OCI-LY3 (cell line): ENCODE measurements around the gene PRKX.
A peak's percentile ranks its signal among the peaks of the same experiment; 100 is the strongest.
"Not testable (repeated sequence)": the region's sequence is repeated elsewhere in the genome, so short reads cannot be mapped to it uniquely, and the experiment has no call there.

Source experiments
- H2AFZ ChIP-seq: fragments of 200-600, 300-600 bp; shearing (Covaris generic); 2 replicates; pipeline ENCODE4 v1.6.0; 2014; ENCODE audit warnings: antibody characterized with exemption, low read depth, low read length
- H3K27ac ChIP-seq: fragments of 200-600, 300-600 bp; sonication (generic); 2 replicates; pipeline ENCODE4 v1.5.1; 2014; ENCODE audit warnings: mild to moderate bottlenecking, low read length, moderate library complexity, mixed read lengths
- H3K27me3 ChIP-seq: fragments of 200-600, 300-600 bp; sonication (generic); 2 replicates; pipeline ENCODE4 v1.6.1; 2014; ENCODE audit warnings: low read depth, low read length, mixed read lengths
- H3K36me3 ChIP-seq: fragments of 200-600, 300-600 bp; sonication (generic); replicated peaks from 2 replicates; pipeline ENCODE3; 2014; ENCODE audit warnings: low read depth, low read length, mixed read lengths
- H3K4me1 ChIP-seq: fragments of 300-600, 200-600 bp; sonication (generic); 2 replicates; pipeline ENCODE4 v1.6.1; 2014; ENCODE audit warnings: low read length, mixed read lengths
- H3K4me2 ChIP-seq: fragments of 200-600, 300-600 bp; sonication (generic); 2 replicates; pipeline ENCODE4 v1.6.1; 2014; ENCODE audit warnings: low read length, mixed read lengths
- H3K4me3 ChIP-seq: fragments of 300-600, 200-600 bp; sonication (generic); 2 replicates; pipeline ENCODE4 v1.5.1; 2014; ENCODE audit warnings: antibody characterized with exemption, mild to moderate bottlenecking, low read length, moderate library complexity
- H3K79me2 ChIP-seq: fragments of 300-600, 200-600 bp; shearing (Covaris generic); 2 replicates; pipeline ENCODE4 v1.6.1; 2014; ENCODE audit warnings: mild to moderate bottlenecking, low read length, mixed read lengths
- H3K9ac ChIP-seq: fragments of 300-600, 200-600 bp; shearing (Covaris generic); 2 replicates; pipeline ENCODE4 v1.6.0; 2014; ENCODE audit warnings: mild to moderate bottlenecking, low read length, moderate library complexity
- H3K9me3 ChIP-seq: fragments of 200-600, 300-600 bp; shearing (Covaris generic); 2 replicates; pipeline ENCODE4 v1.6.1; 2014; ENCODE audit warnings: low read length, mixed read lengths; ENCODE audit not compliant: insufficient read depth
- H4K20me1 ChIP-seq: fragments of 200-600, 300-600 bp; sonication (generic); 2 replicates; pipeline ENCODE4 v1.6.1; 2016; ENCODE audit warnings: low read length, mixed read lengths; ENCODE audit not compliant: insufficient read depth
- CTCF ChIP-seq: fragments of 200-600, 300-600 bp; sonication (generic); IDR thresholded peaks from 2 replicates; pipeline ENCODE4 v1.5.1; 2014; ENCODE audit warnings: antibody characterized with exemption, low read length, low read depth
- EZH2phosphoT487 ChIP-seq: fragments of 200-600 bp; shearing (Covaris generic); IDR thresholded peaks from 2 replicates; pipeline ENCODE4 v1.6.1; 2018; ENCODE audit warnings: antibody characterized with exemption, mixed run types, low read depth

PRKX gene

GRCh38 chrX:3701445-3701928, 12.0 kb downstream of the PRKX start:
- H3K9ac ChIP-seq, H3K4me2 ChIP-seq, H4K20me1 ChIP-seq, H3K36me3 ChIP-seq, H3K27ac ChIP-seq, H2AFZ ChIP-seq, H3K9me3 ChIP-seq, H3K27me3 ChIP-seq, H3K4me3 ChIP-seq: not testable (repeated sequence)
- peaks cover 11% of the 10 kb centered on the region for H3K4me1 ChIP-seq
- peaks cover 47% of the 10 kb centered on the region for H3K79me2 ChIP-seq

GRCh38 chrX:3699821-3700381, 13.5 kb downstream of the PRKX start:
- Histone ChIP-seq H3K4me1 (peaks cover 11% of the 10 kb centered on the region), H3K36me3 (no peaks in the 10 kb centered on the region), H3K4me3 (peak overlapping the region; percentile 70), H3K27me3 (no peaks in the 10 kb centered on the region), H3K4me2 (peak overlapping the region; percentile 75), H2AFZ (no peak overlapping the region), H3K9ac (peak overlapping the region; percentile 59), H3K27ac (peak overlapping the region; percentile 33), H3K9me3 (no peaks in the 10 kb centered on the region), H4K20me1 (peaks cover 4% of the 10 kb centered on the region; the same call in 1 of the 2 replicates), H3K79me2 (peaks cover 36% of the 10 kb centered on the region)
- no peak for TF ChIP-seq EZH2phosphoT487
- TF ChIP-seq CTCF = no peak

- H3K9me3 ChIP-seq = no peaks in the 10 kb centered on the region
- H3K27ac ChIP-seq = no peak overlapping the region
- H3K4me2 ChIP-seq = no peak overlapping the region
- no peak overlapping the region for H2AFZ ChIP-seq
- no peaks in the 10 kb centered on the region for H4K20me1 ChIP-seq
- H3K27me3 ChIP-seq = no peaks in the 10 kb centered on the region
- no peak overlapping the region for H3K4me3 ChIP-seq
- TF ChIP-seq EZH2phosphoT487 (no peak), CTCF (no peak)
- no peak overlapping the region for H3K9ac ChIP-seq
- no peaks in the 10 kb centered on the region for H3K36me3 ChIP-seq
- H3K4me1 ChIP-seq = peaks cover 11% of the 10 kb centered on the region
- peaks cover 33% of the 10 kb centered on the region for H3K79me2 ChIP-seq
These were observed 15.7 kb downstream of the PRKX start for GRCh38 chrX:3697701-3698279.

GRCh38 chrX:3697220-3697684, 16.2 kb downstream of the PRKX start:
- Histone ChIP-seq H3K79me2 (peaks cover 34% of the 10 kb centered on the region), H3K27ac (no peak overlapping the region), H3K4me1 (peaks cover 11% of the 10 kb centered on the region), H3K4me3 (no peak overlapping the region), H3K9me3 (no peaks in the 10 kb centered on the region), H3K9ac (no peak overlapping the region), H3K27me3 (no peaks in the 10 kb centered on the region), H3K4me2 (no peak overlapping the region), H2AFZ (no peak overlapping the region), H4K20me1 (no peaks in the 10 kb centered on the region), H3K36me3 (no peaks in the 10 kb centered on the region)
- TF ChIP-seq CTCF (no peak), EZH2phosphoT487 (no peak)
